CD4-positive, alpha-beta T cell (primary cell): ENCODE measurements around the gene ASRGL1. TPM values are rescaled to one million over a fixed set of nuclear protein-coding genes. Genes with fewer than 3 reads are reported as not detected.

Source experiments
- ATAC-seq: fragments of 200-7000 bp; cut with Tn5 transposase; one replicate; pipeline ENCODE4 v1.10.0; 2022; ENCODE audit warnings: mild to moderate bottlenecking; ENCODE audit not compliant: poor library complexity
- CTCF ChIA-PET: fragments of 350-600 bp; sonication (Branson Sonifier 250); formaldehyde crosslinking; loops from one replicate; lab custom pipeline; 2021; ENCODE audit warnings: antibody characterized with exemption, inconsistent platforms; lab: Charles Lee
- POLR2A ChIA-PET: fragments of 350-600 bp; sonication (Branson Sonifier 250); formaldehyde crosslinking; loops from one replicate; lab custom pipeline; 2021; ENCODE audit warnings: antibody characterized with exemption, inconsistent platforms; lab: Charles Lee
- DNase-seq, 14 experiments: peaks; one replicate each; pipeline ENCODE4 v3.0.0-alpha.2; 2013 to 2020; ENCODE audit warnings: mixed read lengths in 2 of 14
- H3K27ac ChIP-seq, 2 donors: one replicate each; pipeline versions ENCODE4 v1.5.1 to v1.7.0; 2013; ENCODE audit warnings: low read length in 2 of 2, low read depth in 1 of 2, mild to moderate bottlenecking in 1 of 2
- H3K27me3 ChIP-seq, 2 experiments: 1 replicate in 1 of 2; 2 replicates in 1 of 2; pipeline versions ENCODE4 v1.6.1 to v1.7.0; 2013; ENCODE audit warnings: low read length in 2 of 2, control low read depth in 1 of 2, mild to moderate bottlenecking in 1 of 2, moderate library complexity in 1 of 2; ENCODE audit not compliant: insufficient read depth in 2 of 2, control insufficient read depth in 1 of 2
- H3K36me3 ChIP-seq: one replicate; pipeline ENCODE4 v1.6.1; 2013; ENCODE audit warnings: low read length, control low read depth; ENCODE audit not compliant: insufficient read depth
- H3K4me1 ChIP-seq: one replicate; pipeline ENCODE4 v1.6.1; 2013; ENCODE audit warnings: low read length, control low read depth; ENCODE audit not compliant: insufficient read depth
- H3K4me3 ChIP-seq: one replicate; pipeline ENCODE4 v1.5.1; 2013; ENCODE audit warnings: mild to moderate bottlenecking, low read length, moderate library complexity
- H3K9me3 ChIP-seq, 2 experiments: 1 replicate in 1 of 2; 2 replicates in 1 of 2; pipeline versions ENCODE4 v1.6.1 to v1.7.0; 2013; ENCODE audit warnings: low read length in 2 of 2, mild to moderate bottlenecking in 2 of 2, control low read depth in 1 of 2, moderate library complexity in 1 of 2; ENCODE audit not compliant: control insufficient read depth in 1 of 2, insufficient read depth in 1 of 2
- H3K27ac Mint-ChIP-seq: one replicate; pipeline ENCODE4 v1.8.0; 2020; ENCODE audit warnings: mixed read lengths
- H3K27me3 Mint-ChIP-seq: one replicate; pipeline ENCODE4 v1.8.0; 2021; ENCODE audit warnings: mixed read lengths
- H3K36me3 Mint-ChIP-seq: one replicate; pipeline ENCODE4 v1.8.0; 2021; ENCODE audit warnings: low read depth, mixed read lengths
- H3K4me1 Mint-ChIP-seq: one replicate; pipeline ENCODE4 v1.8.0; 2021; ENCODE audit warnings: low read depth, mixed read lengths
- H3K4me3 Mint-ChIP-seq: one replicate; pipeline ENCODE4 v1.8.0; 2020; ENCODE audit warnings: mild to moderate bottlenecking, mixed read lengths
- H3K9me3 Mint-ChIP-seq: one replicate; pipeline ENCODE4 v1.8.0; 2020; ENCODE audit warnings: mixed read lengths
- CTCF ChIP-seq: fragments of 200-600 bp; IDR thresholded peaks from one replicate; pipeline ENCODE4 v1.8.0; 2022; ENCODE audit warnings: antibody characterized with exemption, mild to moderate bottlenecking
- intact Hi-C, 2 experiments: fragments of 100-400 bp; cut with DNase I in 1 of 2; cut with micrococcal nuclease in 1 of 2; formaldehyde crosslinking; loops; one replicate each; pipeline versions ENCODE4 v1.15.1 to v1.9.0; 2023 to 2025; cut with DNase I, micrococcal nuclease
- total RNA-seq, 174 experiments: library from RNA in 2 of 174; stranded (reverse) in 2 of 174; gene quantifications; one replicate each; pipeline ENCODE4 v1.2.3 and lab custom pipeline; 2021 to 2026

ASRGL1 gene
- total RNA-seq, 2 experiments from 2014 or later = 0.74 to 0.81 TPM

GRCh38 chr11:62438641-62439040, 101.4 kb downstream of the ASRGL1 start:
- H3K36me3 ChIP-seq = no peaks in the 10 kb centered on the region
- no peak for ATAC-seq
- Mint-ChIP-seq H3K4me1 (peaks cover 21% of the 10 kb centered on the region), H3K27me3 (no peaks in the 10 kb centered on the region), H3K4me3 (no peak overlapping the region), H3K9me3 (no peaks in the 10 kb centered on the region), H3K27ac (no peak overlapping the region), H3K36me3 (no peaks in the 10 kb centered on the region)
- no peaks in the 10 kb centered on the region for H3K27me3 ChIP-seq
- H3K4me3 ChIP-seq = no peak overlapping the region
- DNase-seq = no peak
- intact Hi-C loops = no loop called here
- peaks cover 10% of the 10 kb centered on the region for H3K4me1 ChIP-seq
- TF ChIP-seq CTCF = no peak
- POLR2A ChIA-PET = no interaction called here
- no peaks in the 10 kb centered on the region for H3K9me3 ChIP-seq
- no peak overlapping the region for H3K27ac ChIP-seq
- CTCF ChIA-PET = no interaction called here

GRCh38 chr11:62439785-62440602, 102.7 kb downstream of the ASRGL1 start:
- TF ChIP-seq CTCF = no peak
- DNase-seq = no peak
- no peak overlapping the region for H3K27ac ChIP-seq
- Mint-ChIP-seq H3K4me1 (peaks cover 23% of the 10 kb centered on the region), H3K36me3 (no peaks in the 10 kb centered on the region), H3K27me3 (peaks cover 5% of the 10 kb centered on the region), H3K9me3 (no peaks in the 10 kb centered on the region), H3K27ac (no peak overlapping the region), H3K4me3 (no peak overlapping the region)
- CTCF ChIA-PET = interaction anchor here (0.9 kb wide), 1 partner anchor 15 kb away, joined by 3 read pairs; no protein-coding TSS in a partner anchor
- ATAC-seq = no peak
- intact Hi-C loops = no loop called here
- POLR2A ChIA-PET = no interaction called here
- no peaks in the 10 kb centered on the region for H3K9me3 ChIP-seq
- H3K4me1 ChIP-seq = peaks cover 17% of the 10 kb centered on the region
- H3K27me3 ChIP-seq = no peaks in the 10 kb centered on the region
- H3K36me3 ChIP-seq = no peaks in the 10 kb centered on the region
- H3K4me3 ChIP-seq = no peak overlapping the region

Other genes with a start within 250 kb of the ASRGL1 start
- 10 to 100 TPM; 12.6 to 16.3 TPM for gene INCENP, start 213.4 kb upstream of the ASRGL1 start, total RNA-seq
- gene SCGB1D1, start 147.2 kb upstream of the ASRGL1 start, total RNA-seq = not detected
- gene SCGB2A1, start 128.8 kb upstream of the ASRGL1 start, total RNA-seq = not detected
- gene SCGB1D2, start 95.2 kb upstream of the ASRGL1 start, total RNA-seq = not detected
- not detected for gene SCGB2A2, start 67.3 kb upstream of the ASRGL1 start, total RNA-seq
- not detected for gene SCGB1D4, start 38.4 kb upstream of the ASRGL1 start, total RNA-seq
- not detected for gene SCGB1A1, start 81.6 kb downstream of the ASRGL1 start, total RNA-seq
- gene AHNAK, start 209.4 kb downstream of the ASRGL1 start, total RNA-seq = 100 to 1,000 TPM; 320 to 332 TPM
- 1,000 to 10,000 TPM; 2,181 to 2,269 TPM for gene EEF1G, start 236.4 kb downstream of the ASRGL1 start, total RNA-seq